Gastroesophageal sphincter (tissue), 3 donors: ENCODE results near the gene SLC9A8.

Experiments
- EP300 ChIP-seq: sonication (generic); formaldehyde crosslinking; IDR thresholded peaks from one replicate; pipeline ENCODE4 v1.6.1; 2017; ENCODE audit warnings: antibody characterized with exemption, mild to moderate bottlenecking
- POLR2A ChIP-seq, 2 donors: fragments of 450-650 bp; IDR thresholded peaks; one replicate each; pipeline ENCODE4 v1.6.1; 2017; ENCODE audit warnings: antibody characterized with exemption in 2 of 2, mild to moderate bottlenecking in 2 of 2, moderate library complexity in 1 of 2
- POLR2AphosphoS5 ChIP-seq: sonication (generic); formaldehyde crosslinking; IDR thresholded peaks from one replicate; pipeline ENCODE4 v1.6.1; 2017; ENCODE audit warnings: antibody characterized with exemption
- TF ChIP-seq, protein P1 (sequence below), 4 experiments: fragments of 200-600 bp in 2 of 4; fragments of 450-650 bp in 2 of 4; sonication (generic) in 1 of 4; IDR thresholded peaks; one replicate each; pipeline ENCODE4 v1.5.1; 2017 to 2019; ENCODE audit warnings: antibody characterized with exemption in 4 of 4, mild to moderate bottlenecking in 2 of 4, moderate library complexity in 2 of 4

DNA sequence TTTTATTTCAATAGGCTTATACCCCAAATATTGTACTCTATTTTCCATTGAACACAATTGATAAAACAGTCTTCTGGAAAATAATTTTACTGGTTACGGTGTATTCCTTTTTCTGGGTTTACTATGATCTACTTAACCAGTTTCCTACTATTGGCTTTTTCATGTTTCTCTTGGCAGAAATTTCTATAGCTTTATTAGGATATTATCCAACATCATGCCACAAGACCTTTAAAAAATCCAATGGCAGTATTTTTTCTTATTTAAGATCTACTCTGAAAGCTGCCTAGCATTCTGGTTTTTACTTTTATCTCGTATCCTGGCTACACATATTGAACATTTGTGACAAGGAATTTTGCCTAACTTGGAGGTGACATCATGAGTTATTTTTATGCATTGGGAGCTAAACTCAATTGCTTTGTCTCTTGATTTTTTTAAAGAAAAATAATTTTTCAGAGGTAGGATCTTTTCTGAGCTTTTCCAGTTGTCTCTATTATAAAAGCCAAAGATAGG, 45.5 kb downstream of the SLC9A8 start:
- TF ChIP-seq, protein P1, sequence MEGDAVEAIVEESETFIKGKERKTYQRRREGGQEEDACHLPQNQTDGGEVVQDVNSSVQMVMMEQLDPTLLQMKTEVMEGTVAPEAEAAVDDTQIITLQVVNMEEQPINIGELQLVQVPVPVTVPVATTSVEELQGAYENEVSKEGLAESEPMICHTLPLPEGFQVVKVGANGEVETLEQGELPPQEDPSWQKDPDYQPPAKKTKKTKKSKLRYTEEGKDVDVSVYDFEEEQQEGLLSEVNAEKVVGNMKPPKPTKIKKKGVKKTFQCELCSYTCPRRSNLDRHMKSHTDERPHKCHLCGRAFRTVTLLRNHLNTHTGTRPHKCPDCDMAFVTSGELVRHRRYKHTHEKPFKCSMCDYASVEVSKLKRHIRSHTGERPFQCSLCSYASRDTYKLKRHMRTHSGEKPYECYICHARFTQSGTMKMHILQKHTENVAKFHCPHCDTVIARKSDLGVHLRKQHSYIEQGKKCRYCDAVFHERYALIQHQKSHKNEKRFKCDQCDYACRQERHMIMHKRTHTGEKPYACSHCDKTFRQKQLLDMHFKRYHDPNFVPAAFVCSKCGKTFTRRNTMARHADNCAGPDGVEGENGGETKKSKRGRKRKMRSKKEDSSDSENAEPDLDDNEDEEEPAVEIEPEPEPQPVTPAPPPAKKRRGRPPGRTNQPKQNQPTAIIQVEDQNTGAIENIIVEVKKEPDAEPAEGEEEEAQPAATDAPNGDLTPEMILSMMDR (IDR thresholded peaks at IDR 0.05) = no peak
- TF ChIP-seq POLR2AphosphoS5 (no peak), EP300 (no peak), POLR2A (IDR thresholded peaks at IDR 0.05) (no peak)
